HEK293T (cell line): Measurements from ENCODE around the gene AP4S1.

Experiments used
- CTCF ChIA-PET: fragments of 350-600 bp; formaldehyde crosslinking; extraction: SDS; loops from one replicate; lab custom pipeline; 2021; ENCODE audit warnings: antibody characterized with exemption, inconsistent platforms; lab: Yijun Ruan, JAX
- POLR2A ChIA-PET: fragments of 350-600 bp; formaldehyde crosslinking; extraction: SDS; loops from one replicate; lab custom pipeline; 2020; ENCODE audit warnings: antibody characterized with exemption, inconsistent platforms; lab: Yijun Ruan, JAX
- DNase-seq: peaks from one replicate; pipeline ENCODE4 v3.0.0; 2012; ENCODE audit warnings: mixed read lengths; ENCODE audit errors: extremely low spot score
- CTBP1 ChIP-seq: fragments of 450-650 bp; IDR thresholded peaks from 2 replicates; pipeline ENCODE4 v1.6.1; 2016; ENCODE audit warnings: borderline replicate concordance
- ELF4 ChIP-seq: fragments of 450-650 bp; IDR thresholded peaks from 2 replicates; pipeline ENCODE4 v1.6.1; 2017; ENCODE audit warnings: antibody characterized with exemption
- FOXA1 ChIP-seq: fragments of 450-650 bp; IDR thresholded peaks from 2 replicates; pipeline ENCODE4 v1.6.1; 2016; ENCODE audit warnings: mild to moderate bottlenecking
- FOXK2 ChIP-seq: fragments of 450-650 bp; IDR thresholded peaks from 2 replicates; pipeline ENCODE4 v1.6.1; 2016; ENCODE audit warnings: mild to moderate bottlenecking
- FOXM1 ChIP-seq: fragments of 450-650 bp; IDR thresholded peaks from 2 replicates; pipeline ENCODE4 v1.6.1; 2017; ENCODE audit warnings: mild to moderate bottlenecking, borderline replicate concordance
- HDGF ChIP-seq: fragments of 450-650 bp; IDR thresholded peaks from 2 replicates; pipeline ENCODE4 v1.6.1; 2017; ENCODE audit warnings: antibody characterized with exemption, borderline replicate concordance
- L3MBTL2 ChIP-seq: fragments of 450-650 bp; conservative IDR thresholded peaks from 2 replicates; pipeline ENCODE4 v1.6.1; 2016; ENCODE audit warnings: mild to moderate bottlenecking
- LEF1 ChIP-seq: fragments of 450-650 bp; IDR thresholded peaks from 2 replicates; pipeline ENCODE4 v1.6.1; 2017; ENCODE audit warnings: mild to moderate bottlenecking, borderline replicate concordance
- NFRKB ChIP-seq: fragments of 450-650 bp; IDR thresholded peaks from 2 replicates; pipeline ENCODE4 v1.6.1; 2016; ENCODE audit warnings: mild to moderate bottlenecking, moderate library complexity
- SUZ12 ChIP-seq: fragments of 450-650 bp; IDR thresholded peaks from 2 replicates; pipeline ENCODE4 v1.6.1; 2016; ENCODE audit warnings: mild to moderate bottlenecking
- TARDBP ChIP-seq: fragments of 450-650 bp; IDR thresholded peaks from 2 replicates; pipeline ENCODE4 v1.6.1; 2016
- ZNF384 ChIP-seq: fragments of 450-650 bp; IDR thresholded peaks from 2 replicates; pipeline ENCODE4 v1.6.1; 2016
- TF ChIP-seq, protein P1 (sequence below): fragments of 450-650 bp; IDR thresholded peaks from 2 replicates; pipeline ENCODE4 v1.6.1; 2016

The AP4S1 gene

DNA sequence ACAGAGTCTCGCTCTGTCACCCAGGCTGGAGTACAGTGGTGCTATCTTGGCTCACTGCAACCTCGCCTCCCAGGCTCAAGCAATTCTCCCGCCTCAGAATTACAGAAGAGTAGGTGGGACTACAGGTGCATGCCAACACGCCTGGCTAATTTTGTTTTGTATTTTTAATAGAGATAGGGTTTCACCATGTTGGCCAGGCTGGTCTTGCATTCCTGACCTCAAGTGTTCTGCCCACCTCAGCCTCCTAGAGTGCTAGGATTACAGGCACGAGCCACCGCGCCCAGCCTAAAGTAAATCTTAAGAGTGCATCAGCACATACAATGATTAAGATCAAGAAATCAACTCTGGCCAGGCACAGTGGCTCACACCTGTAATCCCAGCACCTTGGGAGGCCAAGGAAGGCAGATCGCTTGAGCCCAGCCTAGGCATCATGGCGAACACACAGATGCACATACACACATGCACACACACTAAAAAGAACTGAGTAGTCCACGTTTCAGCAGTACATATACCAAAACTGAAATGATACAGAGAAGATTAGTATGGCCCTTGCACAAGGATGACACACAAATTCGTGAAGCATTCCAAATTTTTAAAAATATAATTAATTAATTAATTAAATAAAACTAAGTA lies 117.1 kb downstream of the AP4S1 start:
- ChIA-PET CTCF (no interaction called here), POLR2A (no interaction called here)
- TF ChIP-seq ELF4 (no peak), FOXM1 (no peak), FOXK2 (no peak), CTBP1 (no peak), FOXA1 (no peak), ZNF384 (no peak), NFRKB (no peak), LEF1 (no peak), SUZ12 (no peak), TARDBP (no peak), L3MBTL2 (no peak), HDGF (no peak)
- TF ChIP-seq, protein P1, sequence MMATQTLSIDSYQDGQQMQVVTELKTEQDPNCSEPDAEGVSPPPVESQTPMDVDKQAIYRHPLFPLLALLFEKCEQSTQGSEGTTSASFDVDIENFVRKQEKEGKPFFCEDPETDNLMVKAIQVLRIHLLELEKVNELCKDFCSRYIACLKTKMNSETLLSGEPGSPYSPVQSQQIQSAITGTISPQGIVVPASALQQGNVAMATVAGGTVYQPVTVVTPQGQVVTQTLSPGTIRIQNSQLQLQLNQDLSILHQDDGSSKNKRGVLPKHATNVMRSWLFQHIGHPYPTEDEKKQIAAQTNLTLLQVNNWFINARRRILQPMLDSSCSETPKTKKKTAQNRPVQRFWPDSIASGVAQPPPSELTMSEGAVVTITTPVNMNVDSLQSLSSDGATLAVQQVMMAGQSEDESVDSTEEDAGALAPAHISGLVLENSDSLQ: no peak
- no peak for DNase-seq
